GM18951 (cell line): ENCODE measurements around the gene TEX51.

Source experiments
- POLR2A ChIP-seq: IDR thresholded peaks from 4 replicates; pipeline ENCODE4 v1.6.1; 2011; ENCODE audit warnings: mild to moderate bottlenecking; ENCODE audit not compliant: insufficient read length, insufficient read depth; ENCODE audit errors: extremely low read depth
- in situ Hi-C: fragments of 300-500 bp; cut with MboI; formaldehyde crosslinking; loops from one replicate; pipeline ENCODE4 v1.12.0; 2022; ENCODE audit warnings: low sequenced_read_pairs, mixed read lengths, inconsistent platforms; ENCODE audit not compliant: unreplicated experiment

TEX51 gene

DNA sequence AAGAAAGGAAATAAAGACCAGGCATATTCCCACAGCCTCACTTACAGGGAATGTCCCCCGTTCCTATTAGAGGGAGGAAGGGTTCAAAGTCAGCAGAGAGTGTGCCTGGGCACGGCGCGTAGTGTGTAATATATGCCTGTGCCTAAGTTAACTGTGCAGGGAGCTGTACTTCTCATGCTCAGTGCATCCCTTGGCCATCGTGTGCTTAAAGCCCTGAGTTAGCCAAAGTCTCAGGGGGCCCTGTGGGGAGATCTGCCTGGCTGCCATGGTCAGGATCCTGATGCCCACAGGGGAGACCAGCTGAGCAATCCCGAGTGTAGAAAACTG lies 48.4 kb downstream of the TEX51 start:
- no peak for TF ChIP-seq POLR2A
- in situ Hi-C loops = no loop called here

DNA sequence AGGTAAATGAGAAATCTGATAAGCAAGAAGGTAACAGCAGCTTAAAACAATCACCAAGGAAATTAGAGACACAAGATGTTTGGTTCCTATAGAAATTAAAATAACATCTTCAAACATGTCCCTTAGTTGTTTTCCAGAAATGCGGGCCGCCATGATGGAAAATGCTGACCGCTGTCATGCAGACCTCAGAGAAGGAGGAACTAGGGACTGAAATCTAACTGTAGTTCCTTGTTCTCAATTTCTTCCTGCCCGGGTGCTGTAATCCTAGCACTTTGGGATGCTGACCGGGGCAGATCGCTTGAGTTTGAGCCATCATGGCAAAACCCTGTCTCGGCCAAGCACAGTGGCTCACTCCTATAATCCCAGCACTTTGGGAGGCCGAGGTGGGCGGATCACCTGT lies 51.1 kb downstream of the TEX51 start:
- in situ Hi-C loops = no loop called here
- TF ChIP-seq POLR2A = no peak

DNA sequence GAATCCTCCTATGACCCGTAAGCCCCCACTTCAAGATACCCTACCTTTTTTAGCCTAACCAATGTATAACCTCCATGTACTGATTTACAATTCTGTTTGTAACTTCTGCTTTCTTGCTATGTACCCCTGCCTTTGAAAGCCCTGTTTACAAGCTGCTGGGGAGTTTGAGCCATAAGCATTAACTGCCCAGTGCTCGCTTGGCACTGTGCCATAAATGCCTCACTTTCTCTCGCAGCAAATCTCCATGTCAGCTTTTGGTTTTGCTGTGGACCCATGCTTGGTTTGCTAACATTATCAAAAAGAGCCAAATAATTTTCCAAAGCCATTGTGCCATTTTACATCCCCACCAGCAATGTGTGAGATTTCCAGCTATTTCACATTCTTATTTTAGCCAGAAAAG lies 51.8 kb downstream of the TEX51 start:
- TF ChIP-seq POLR2A = no peak
- in situ Hi-C loops = no loop called here
